Trophoblast cell (in vitro differentiated cells and primary cell): ENCODE measurements around the gene FOXK2.
"Not testable (repeated sequence)": the region's sequence is repeated elsewhere in the genome, so short reads cannot be mapped to it uniquely, and the experiment has no call there.

ENCODE experiments used
- DNase-seq, 2 donors: peaks; one replicate each; pipeline ENCODE4 v3.0.0-alpha.2; 2016
- H2AFZ ChIP-seq: 2 replicates; pipeline ENCODE4 v1.6.1; 2013; ENCODE audit warnings: low read length, moderate library complexity, mild to moderate bottlenecking; ENCODE audit not compliant: insufficient read depth, poor library complexity
- H2AK5ac ChIP-seq: 2 replicates; pipeline ENCODE4 v1.6.1; 2013; ENCODE audit warnings: mild to moderate bottlenecking, low read length
- H2BK120ac ChIP-seq: 2 replicates; pipeline ENCODE4 v1.6.1; 2013; ENCODE audit warnings: low read length, mild to moderate bottlenecking, moderate library complexity; ENCODE audit not compliant: insufficient read depth, poor library complexity
- H2BK12ac ChIP-seq: 2 replicates; pipeline ENCODE4 v1.6.1; 2013; ENCODE audit warnings: mild to moderate bottlenecking, low read length, moderate library complexity
- H2BK5ac ChIP-seq: 2 replicates; pipeline ENCODE4 v1.6.1; 2013; ENCODE audit warnings: low read length, low read depth, moderate library complexity, mild to moderate bottlenecking; ENCODE audit not compliant: poor library complexity
- H3K14ac ChIP-seq: 2 replicates; pipeline ENCODE4 v1.6.1; 2013; ENCODE audit warnings: mild to moderate bottlenecking, low read length
- H3K18ac ChIP-seq: 2 replicates; pipeline ENCODE4 v1.6.1; 2013; ENCODE audit warnings: mild to moderate bottlenecking, low read length
- H3K23ac ChIP-seq: 2 replicates; pipeline ENCODE4 v1.6.1; 2013; ENCODE audit warnings: low read length
- H3K27ac ChIP-seq: 2 replicates; pipeline ENCODE4 v1.5.1; 2013; ENCODE audit warnings: low read depth, mild to moderate bottlenecking, inconsistent platforms, low read length, moderate library complexity
- H3K27me3 ChIP-seq: 2 replicates; pipeline ENCODE4 v1.6.1; 2013; ENCODE audit warnings: inconsistent platforms, mild to moderate bottlenecking, low read length, moderate library complexity; ENCODE audit not compliant: insufficient read depth
- H3K36me3 ChIP-seq, 2 experiments: 1 replicate in 1 of 2; 2 replicates in 1 of 2; pipeline ENCODE4 v1.6.1; 2013; ENCODE audit warnings: low read length in 2 of 2, mild to moderate bottlenecking in 2 of 2, moderate library complexity in 1 of 2; ENCODE audit not compliant: insufficient read depth in 2 of 2, control insufficient read depth in 1 of 2
- H3K4ac ChIP-seq: 2 replicates; pipeline ENCODE4 v1.6.1; 2013; ENCODE audit warnings: low read depth, mild to moderate bottlenecking, low read length, moderate library complexity
- H3K4me1 ChIP-seq, 2 experiments: 1 replicate in 1 of 2; 2 replicates in 1 of 2; pipeline ENCODE4 v1.6.1; 2013; ENCODE audit warnings: low read length in 2 of 2, mild to moderate bottlenecking in 2 of 2, moderate library complexity in 1 of 2; ENCODE audit not compliant: insufficient read depth in 2 of 2, control insufficient read depth in 1 of 2
- H3K4me2 ChIP-seq: 2 replicates; pipeline ENCODE4 v1.6.1; 2013; ENCODE audit warnings: inconsistent platforms, mild to moderate bottlenecking, low read length, moderate library complexity
- H3K4me3 ChIP-seq: 2 replicates; pipeline ENCODE4 v1.5.1; 2013; ENCODE audit warnings: mild to moderate bottlenecking, low read depth, low read length, inconsistent platforms
- H3K79me1 ChIP-seq: one replicate; pipeline ENCODE4 v1.6.1; 2013; ENCODE audit warnings: low read length
- H3K79me2 ChIP-seq: 2 replicates; pipeline ENCODE4 v1.6.1; 2013; ENCODE audit warnings: low read length, mild to moderate bottlenecking; ENCODE audit not compliant: control insufficient read depth, insufficient read depth, poor library complexity
- H3K9ac ChIP-seq: 2 replicates; pipeline ENCODE4 v1.6.1; 2013; ENCODE audit warnings: mild to moderate bottlenecking, low read length
- H3K9me3 ChIP-seq: 2 replicates; pipeline ENCODE4 v1.6.1; 2013; ENCODE audit warnings: low read depth, mild to moderate bottlenecking, control low read depth, inconsistent platforms, low read length; ENCODE audit not compliant: insufficient read depth
- H4K12ac ChIP-seq: 2 replicates; pipeline ENCODE4 v1.6.1; 2013; ENCODE audit warnings: low read depth, mild to moderate bottlenecking, low read length, moderate library complexity
- H4K8ac ChIP-seq: 2 replicates; pipeline ENCODE4 v1.6.1; 2013; ENCODE audit warnings: low read depth, mild to moderate bottlenecking, low read length, moderate library complexity
- H4K91ac ChIP-seq: one replicate; pipeline ENCODE4 v1.6.1; 2013; ENCODE audit warnings: low read depth, mild to moderate bottlenecking, low read length, moderate library complexity
- WGBS: extraction: QIAGEN DNeasy Blood & Tissue Kit; methylation state at CpG from one replicate; pipeline ENCODE4 v1.1.7; 2013; ENCODE audit warnings: missing lambda C conversion rate; ENCODE audit not compliant: insufficient read length, insufficient coverage; ENCODE audit errors: extremely low coverage; 5-methylcytosine and 5-hydroxymethylcytosine counted together

The FOXK2 gene

DNA sequence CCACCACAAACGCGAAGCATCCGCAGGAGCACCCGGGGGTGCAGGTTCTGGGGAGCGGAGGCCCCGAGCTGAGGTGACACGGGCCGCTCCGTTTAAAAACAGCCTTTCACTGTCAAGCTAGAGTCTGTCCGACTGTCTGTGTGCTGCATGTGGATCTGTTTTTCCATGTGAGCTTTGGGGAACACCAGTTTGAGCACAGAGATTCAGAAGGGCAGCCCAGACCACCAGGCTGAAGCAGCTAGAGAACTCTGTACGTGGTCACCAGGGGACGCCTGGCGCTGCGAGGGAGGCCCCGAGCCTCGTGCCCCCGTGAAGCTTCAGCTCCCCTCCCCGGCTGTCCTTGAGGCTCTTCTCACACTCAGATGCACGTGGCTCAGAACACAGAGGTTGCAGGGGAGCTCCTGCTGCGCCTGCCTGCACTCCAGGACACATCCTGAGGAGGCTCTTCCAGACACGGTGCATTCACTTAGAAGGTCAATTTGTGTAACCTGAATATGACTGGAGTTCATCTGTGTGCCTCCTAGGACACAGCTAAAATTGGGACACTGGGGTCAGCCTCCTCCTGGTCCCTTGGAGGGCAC lies 15.7 kb upstream of the FOXK2 start:
- Histone ChIP-seq H4K8ac (no peak overlapping the region), H4K91ac (no peak overlapping the region), H3K23ac (no peak overlapping the region), H2BK5ac (no peak overlapping the region), H3K79me1 (no peaks in the 10 kb centered on the region), H3K27ac (no peak overlapping the region), H3K18ac (no peak overlapping the region), H3K79me2 (no peaks in the 10 kb centered on the region), H2AK5ac (no peak overlapping the region), H4K12ac (no peak overlapping the region), H2BK12ac (no peak overlapping the region), H2AFZ (no peak overlapping the region), H3K9ac (no peak overlapping the region), H3K36me3 (no peaks in the 10 kb centered on the region), H3K14ac (no peak overlapping the region), H3K27me3 (no peaks in the 10 kb centered on the region), H3K4me3 (no peak overlapping the region), H3K4me1 (no peaks in the 10 kb centered on the region), H3K4me2 (no peak overlapping the region), H2BK120ac (no peak overlapping the region), H3K9me3 (peaks cover 4% of the 10 kb centered on the region), H3K4ac (no peak overlapping the region)
- DNase-seq = no peak
- no CpG with 5 or more reads among the region's 21 CpGs for WGBS

DNA sequence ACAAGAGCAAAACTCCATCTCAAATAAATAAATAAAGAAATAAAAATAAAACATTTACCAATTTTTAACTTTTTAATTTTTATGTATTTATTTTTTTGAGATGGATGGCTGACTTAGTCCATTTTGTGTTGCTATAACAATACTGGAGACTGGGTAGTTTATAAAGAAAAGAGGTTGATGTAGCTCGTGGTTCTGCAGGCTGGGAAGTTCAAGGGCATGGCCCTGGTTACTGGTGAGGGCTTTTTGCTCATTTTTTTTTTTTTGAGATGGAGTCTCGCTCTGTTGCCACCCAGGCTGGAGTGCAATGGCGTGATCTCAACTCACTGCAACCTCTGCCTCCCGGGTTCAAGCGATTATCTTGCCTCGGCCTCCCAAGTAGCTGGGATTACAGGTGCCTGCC lies 14.2 kb upstream of the FOXK2 start:
- H3K79me2 ChIP-seq = no peaks in the 10 kb centered on the region
- no peaks in the 10 kb centered on the region for H3K36me3 ChIP-seq
- H3K27me3 ChIP-seq = no peaks in the 10 kb centered on the region
- no peak overlapping the region for H3K9ac ChIP-seq
- no peak overlapping the region for H2BK120ac ChIP-seq
- DNase-seq = no peak
- H2AFZ ChIP-seq = no peak overlapping the region
- peaks cover 3% of the 10 kb centered on the region for H3K9me3 ChIP-seq
- no peak overlapping the region for H3K14ac ChIP-seq
- H3K4me3 ChIP-seq = no peak overlapping the region
- H4K91ac ChIP-seq = no peak overlapping the region
- H2AK5ac ChIP-seq = no peak overlapping the region
- no peak overlapping the region for H4K8ac ChIP-seq
- H2BK12ac ChIP-seq = no peak overlapping the region
- no peak overlapping the region for H3K4ac ChIP-seq
- no peak overlapping the region for H3K4me2 ChIP-seq
- no peak overlapping the region for H3K27ac ChIP-seq
- no peak overlapping the region for H3K23ac ChIP-seq
- H3K79me1 ChIP-seq = no peaks in the 10 kb centered on the region
- WGBS = no CpG with 5 or more reads among the region's 6 CpGs
- H3K18ac ChIP-seq = no peak overlapping the region
- no peak overlapping the region for H4K12ac ChIP-seq
- H2BK5ac ChIP-seq = no peak overlapping the region
- H3K4me1 ChIP-seq = no peaks in the 10 kb centered on the region

DNA sequence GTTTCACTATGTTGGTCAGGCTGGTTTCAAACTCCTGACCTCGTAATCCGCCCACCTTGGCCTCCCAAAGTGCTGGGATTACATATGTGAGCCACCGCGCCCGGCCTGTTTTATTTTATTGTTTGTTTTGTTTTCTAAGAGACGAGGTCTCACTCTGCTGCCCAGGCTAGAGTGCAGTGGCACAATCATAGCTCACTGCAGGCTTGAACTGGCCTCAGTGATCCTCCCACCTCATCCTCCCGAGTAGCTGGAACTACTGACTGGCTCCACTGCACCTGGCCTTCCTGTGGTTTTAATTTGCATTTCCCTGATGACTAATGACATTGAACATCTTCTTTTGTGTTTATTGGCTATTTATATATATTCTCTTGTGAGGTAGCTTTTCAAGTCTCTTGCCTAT lies 13.1 kb upstream of the FOXK2 start:
- H3K18ac ChIP-seq, H3K36me3 ChIP-seq, H3K4ac ChIP-seq, H3K9ac ChIP-seq, H3K4me1 ChIP-seq, H2BK5ac ChIP-seq, H2BK12ac ChIP-seq, DNase-seq, H2BK120ac ChIP-seq, H4K8ac ChIP-seq, H3K79me1 ChIP-seq, H3K4me3 ChIP-seq, H2AFZ ChIP-seq, H4K12ac ChIP-seq, H3K79me2 ChIP-seq, H4K91ac ChIP-seq, H3K23ac ChIP-seq, H3K27ac ChIP-seq, H3K14ac ChIP-seq, H2AK5ac ChIP-seq, H3K9me3 ChIP-seq, H3K4me2 ChIP-seq, H3K27me3 ChIP-seq: not testable (repeated sequence)
- WGBS = no CpG with 5 or more reads among the region's 7 CpGs

DNA sequence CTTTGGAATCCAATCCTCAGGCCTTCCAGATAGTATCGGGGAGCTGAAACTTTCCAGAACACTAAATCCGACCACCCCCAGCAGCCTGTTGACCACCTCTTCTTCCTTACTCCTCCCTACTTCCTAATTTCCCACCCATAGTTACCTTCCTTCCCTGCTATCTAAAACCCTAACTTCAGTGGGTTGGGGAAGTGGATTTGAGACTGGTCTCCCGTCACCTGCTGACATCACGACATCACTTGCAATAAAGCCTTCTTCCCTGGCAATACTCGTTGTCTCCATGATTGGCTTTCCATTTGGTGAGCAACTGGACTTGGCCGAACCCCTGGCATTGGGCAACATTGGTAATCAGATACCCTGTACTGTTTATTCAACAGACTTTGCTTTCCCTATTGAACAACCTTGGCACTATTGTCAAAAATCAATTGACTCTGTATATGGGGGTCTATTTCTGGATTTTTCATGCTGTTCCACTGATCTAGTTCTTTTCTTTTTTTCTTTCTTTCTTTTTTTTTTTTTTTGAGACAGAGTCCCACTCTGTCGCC lies 11.8 kb upstream of the FOXK2 start:
- Histone ChIP-seq H3K27me3 (no peaks in the 10 kb centered on the region), H3K27ac (no peak overlapping the region), H3K4me2 (no peak overlapping the region), H3K4me3 (no peak overlapping the region), H3K9ac (no peak overlapping the region), H2BK120ac (no peak overlapping the region), H2BK12ac (no peak overlapping the region), H3K18ac (no peak overlapping the region), H3K14ac (no peak overlapping the region), H4K12ac (no peak overlapping the region), H3K36me3 (no peaks in the 10 kb centered on the region), H4K91ac (no peak overlapping the region), H3K9me3 (no peaks in the 10 kb centered on the region), H3K23ac (no peak overlapping the region), H2BK5ac (no peak overlapping the region), H2AFZ (no peak overlapping the region), H3K79me1 (no peaks in the 10 kb centered on the region), H4K8ac (no peak overlapping the region), H3K79me2 (no peaks in the 10 kb centered on the region), H2AK5ac (no peak overlapping the region), H3K4me1 (no peaks in the 10 kb centered on the region), H3K4ac (no peak overlapping the region)
- DNase-seq = no peak
- no CpG with 5 or more reads among the region's 7 CpGs for WGBS
